A549 (cell line): ENCODE measurements around the gene ULK4. TPM values are rescaled to one million over a fixed set of nuclear protein-coding genes. Genes with fewer than 3 reads are reported as not detected.

Experiments used
- ATAC-seq, 2 experiments: fragments of 200-7000 bp in 1 of 2; fragments of >200 bp in 1 of 2; cut with Nextera tagmentation in 1 of 2; cut with Tn5 transposase in 1 of 2; 3 replicates each; pipeline versions ENCODE4 v1.8.0 to v1.9.1; 2018 to 2020; ENCODE audit warnings: mild to moderate bottlenecking in 1 of 2, moderate library complexity in 1 of 2
- CTCF ChIA-PET: fragments of 300-600 bp; sonication (Branson Sonifier 250); formaldehyde crosslinking; extraction: SDS; loops from one replicate; lab custom pipeline; 2021; ENCODE audit warnings: antibody characterized with exemption, inconsistent platforms; lab: Yijun Ruan, JAX
- POLR2A ChIA-PET: fragments of 350-600 bp; formaldehyde crosslinking; extraction: SDS; loops from one replicate; lab custom pipeline; 2021; ENCODE audit warnings: antibody characterized with exemption, inconsistent platforms; lab: Yijun Ruan, JAX
- DNase-seq, 2 experiments: peaks; one replicate each; pipeline versions ENCODE4 v3.0.0 to v3.0.0-alpha.2; 2011 to 2016; ENCODE audit warnings: low read depth in 1 of 2, low spot score in 1 of 2
- FAIRE-seq: peaks from 2 replicates; lab custom pipeline; 2011; peaks lifted over from hg19 to GRCh38; lab: Jason Lieb, UNC
- H3K27ac ChIP-seq, 2 experiments: fragments of >200 bp; sonication (Bioruptor Twin); formaldehyde crosslinking; 3 replicates each; pipeline ENCODE4 v1.5.1; 2016 to 2017
- H3K4me1 ChIP-seq: fragments of >200 bp; sonication (Bioruptor Twin); formaldehyde crosslinking; 3 replicates; pipeline ENCODE4 v1.6.1; 2016
- H3K4me2 ChIP-seq: fragments of >200 bp; sonication (Bioruptor Twin); formaldehyde crosslinking; 3 replicates; pipeline ENCODE4 v1.6.1; 2016
- H3K4me3 ChIP-seq: fragments of >200 bp; sonication (Bioruptor Twin); formaldehyde crosslinking; 3 replicates; pipeline ENCODE4 v1.5.1; 2016
- H3K9me3 ChIP-seq: fragments of >200 bp; sonication (Bioruptor Twin); formaldehyde crosslinking; 3 replicates; pipeline ENCODE4 v1.6.1; 2016
- ATOH8 ChIP-seq: fragments of 250-450 bp; sonication (Bioruptor Pico); IDR thresholded peaks from 2 replicates; pipeline ENCODE4 v1.5.0; 2020; ENCODE audit warnings: low read depth, mild to moderate bottlenecking, moderate library complexity
- CBX8 ChIP-seq: fragments of 200-600 bp; sonication (generic); IDR thresholded peaks from 2 replicates; pipeline ENCODE4 v1.6.1; 2016
- EHF ChIP-seq: fragments of 250-450 bp; sonication (Bioruptor Pico); IDR thresholded peaks from 2 replicates; pipeline ENCODE4 v1.5.0; 2020; ENCODE audit warnings: mild to moderate bottlenecking
- EHMT2 ChIP-seq: fragments of 200-600 bp; sonication (generic); IDR thresholded peaks from 2 replicates; pipeline ENCODE4 v1.6.1; 2016; ENCODE audit warnings: antibody characterized with exemption, low read depth, mild to moderate bottlenecking, moderate library complexity
- ESRRA ChIP-seq: fragments of 150-350 bp; IDR thresholded peaks from 2 replicates; pipeline ENCODE4 v1.6.1; 2014; ENCODE audit warnings: mild to moderate bottlenecking, low read length, borderline replicate concordance
- FOSB ChIP-seq: fragments of 250-450 bp; sonication (Bioruptor Pico); IDR thresholded peaks from 2 replicates; pipeline ENCODE4 v1.5.0; 2020; ENCODE audit warnings: mild to moderate bottlenecking, moderate library complexity
- FOSL2 ChIP-seq, 2 experiments: fragments of 450-650 bp in 1 of 2; fragments of >200 bp in 1 of 2; sonication (Bioruptor Twin) in 1 of 2; formaldehyde crosslinking; IDR thresholded peaks; 2 replicates each; pipeline versions ENCODE4 v1.5.0 to v1.6.1; 2016 to 2020; ENCODE audit warnings: mild to moderate bottlenecking in 1 of 2, moderate library complexity in 1 of 2
- HDAC2 ChIP-seq: fragments of 200-600 bp; sonication (generic); IDR thresholded peaks from 2 replicates; pipeline ENCODE4 v1.6.1; 2016
- HOXA7 ChIP-seq: fragments of 250-450 bp; sonication (Bioruptor Pico); IDR thresholded peaks from 2 replicates; pipeline ENCODE4 v1.5.0; 2020; ENCODE audit warnings: mild to moderate bottlenecking, moderate library complexity
- HOXB5 ChIP-seq: fragments of 250-450 bp; sonication (Bioruptor Pico); IDR thresholded peaks from 2 replicates; pipeline ENCODE4 v1.5.0; 2020; ENCODE audit warnings: mild to moderate bottlenecking, moderate library complexity
- JUN ChIP-seq, 2 experiments: fragments of >200 bp; sonication (Bioruptor Twin); formaldehyde crosslinking; IDR thresholded peaks; 2 replicates in 1 of 2; 3 replicates in 1 of 2; pipeline ENCODE4 v1.6.1; 2016 to 2017
- MAFK ChIP-seq: fragments of 450-650 bp; IDR thresholded peaks from 2 replicates; pipeline ENCODE4 v1.6.1; 2014; ENCODE audit not compliant: partially characterized antibody
- NFE2L2 ChIP-seq: fragments of 150-350 bp; conservative IDR thresholded peaks from 2 replicates; pipeline ENCODE4 v1.6.1; 2014; ENCODE audit warnings: low read length
- NPAS2 ChIP-seq: fragments of 250-450 bp; sonication (Bioruptor Pico); IDR thresholded peaks from 2 replicates; pipeline ENCODE4 v1.8.0; 2022; ENCODE audit warnings: mild to moderate bottlenecking, moderate library complexity, borderline replicate concordance
- NR3C1 ChIP-seq: fragments of >200 bp; sonication (Bioruptor Twin); formaldehyde crosslinking; IDR thresholded peaks from 3 replicates; pipeline ENCODE4 v1.6.1; 2017
- PHF8 ChIP-seq: fragments of 200-600 bp; sonication (generic); IDR thresholded peaks from 2 replicates; pipeline ENCODE4 v1.6.1; 2016; ENCODE audit warnings: low read depth, mild to moderate bottlenecking, antibody characterized with exemption, moderate library complexity, borderline replicate concordance
- RARB ChIP-seq: fragments of 250-450 bp; sonication (Bioruptor Pico); IDR thresholded peaks from 2 replicates; pipeline ENCODE4 v1.8.0; 2021; ENCODE audit warnings: mild to moderate bottlenecking, moderate library complexity
- SREBF2 ChIP-seq: fragments of 450-650 bp; IDR thresholded peaks from 2 replicates; pipeline ENCODE4 v1.6.1; 2014; ENCODE audit warnings: mild to moderate bottlenecking, moderate library complexity
- WGBS: methylation state at CpG from one replicate; pipeline ENCODE4 v1.1.6; 2017; ENCODE audit errors: missing lambda C conversion rate; 5-methylcytosine and 5-hydroxymethylcytosine counted together
- polyA plus RNA-seq, 4 experiments: library from polyadenylated mRNA; depleted of rRNA in 3 of 4; stranded (reverse); fragments of >200 nt; fragmentation: RNase III in 1 of 4; extraction: RNeasy Plus Mini Kit Qiagen cat#74134 plus additional on column Dnase treatment in 1 of 4; gene quantifications; 2 replicates in 3 of 4; 3 replicates in 1 of 4; pipeline ENCODE4 v1.2.3, GENCODE V29; 2011 to 2017
- TF ChIP-seq, protein P1 (sequence below): fragments of >200 bp; sonication (Bioruptor Twin); formaldehyde crosslinking; IDR thresholded peaks from 3 replicates; pipeline ENCODE4 v1.6.1; 2016
- TF ChIP-seq, protein P2 (sequence below): fragments of >200 bp; sonication (Bioruptor Twin); formaldehyde crosslinking; IDR thresholded peaks from 2 replicates; pipeline ENCODE4 v1.6.1; 2016
- TF ChIP-seq, protein P3 (sequence below): fragments of 250-450 bp; sonication (Bioruptor Pico); IDR thresholded peaks from 2 replicates; pipeline ENCODE4 v1.5.0; 2021; ENCODE audit warnings: mild to moderate bottlenecking, moderate library complexity, borderline replicate concordance

ULK4 gene
- polyA plus RNA-seq, 2 of the 4 experiments (the other 2 are of a cell fraction), result 4.9 to 7.7 TPM

- Histone ChIP-seq H3K4me1 (peaks cover under 1% of the 10 kb centered on the region; the same call in 1 of the 3 replicates), H3K4me2 (no peak overlapping the region), H3K9me3 (no peaks in the 10 kb centered on the region), H3K4me3 (no peak overlapping the region), H3K27ac (no peak overlapping the region)
- TF ChIP-seq, protein P1, sequence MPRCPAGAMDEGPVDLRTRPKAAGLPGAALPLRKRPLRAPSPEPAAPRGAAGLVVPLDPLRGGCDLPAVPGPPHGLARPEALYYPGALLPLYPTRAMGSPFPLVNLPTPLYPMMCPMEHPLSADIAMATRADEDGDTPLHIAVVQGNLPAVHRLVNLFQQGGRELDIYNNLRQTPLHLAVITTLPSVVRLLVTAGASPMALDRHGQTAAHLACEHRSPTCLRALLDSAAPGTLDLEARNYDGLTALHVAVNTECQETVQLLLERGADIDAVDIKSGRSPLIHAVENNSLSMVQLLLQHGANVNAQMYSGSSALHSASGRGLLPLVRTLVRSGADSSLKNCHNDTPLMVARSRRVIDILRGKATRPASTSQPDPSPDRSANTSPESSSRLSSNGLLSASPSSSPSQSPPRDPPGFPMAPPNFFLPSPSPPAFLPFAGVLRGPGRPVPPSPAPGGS, result no peak
- no peak for TF ChIP-seq SREBF2
- no peak for TF ChIP-seq EHF
- DNase-seq, result no peak
- no peak for FAIRE-seq
- ChIA-PET POLR2A (no interaction called here), CTCF (interaction anchor here (0.6 kb wide), 1 partner anchor 359 kb away, joined by 3 read pairs; no protein-coding TSS in a partner anchor)
- no peak for ATAC-seq
- WGBS, result 85% methylated on average over 2 of the region's 2 CpGs
Observed at GRCh38 chr3:41296556-41296955, 665.3 kb downstream of the ULK4 start.

DNA sequence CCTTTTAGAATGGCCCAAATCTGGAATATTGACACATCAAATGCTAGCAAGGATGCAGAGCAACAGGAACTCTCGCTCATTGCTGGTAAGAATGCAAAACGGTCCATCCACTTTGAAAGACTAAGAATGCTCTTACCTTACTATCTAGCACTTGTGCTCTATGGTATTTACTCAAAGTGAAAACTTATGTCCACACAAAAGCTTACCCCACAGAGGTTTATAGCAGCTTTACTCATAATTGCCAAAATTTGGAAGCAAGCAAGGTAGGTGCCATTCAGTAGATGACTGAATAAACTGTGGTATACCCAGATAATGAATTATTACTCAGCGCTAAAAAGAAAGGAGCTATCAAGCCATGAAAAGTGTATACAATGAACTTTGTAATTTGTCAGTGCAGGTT is 666.2 kb downstream of the ULK4 start:
- ChIA-PET CTCF (no interaction called here), POLR2A (no interaction called here)
- no peaks in the 10 kb centered on the region for H3K4me1 ChIP-seq
- WGBS, result 77% methylated on average over 3 of the region's 3 CpGs
- FAIRE-seq, result no peak
- no peak for DNase-seq
- no peak overlapping the region for H3K4me3 ChIP-seq
- no peak overlapping the region for H3K4me2 ChIP-seq
- ATAC-seq, result no peak
- H3K9me3 ChIP-seq, result no peaks in the 10 kb centered on the region
- no peak for TF ChIP-seq EHMT2
- no peak for TF ChIP-seq FOSB (CRISPR knock-in tag)
- no peak for TF ChIP-seq NR3C1
- TF ChIP-seq, protein P2, sequence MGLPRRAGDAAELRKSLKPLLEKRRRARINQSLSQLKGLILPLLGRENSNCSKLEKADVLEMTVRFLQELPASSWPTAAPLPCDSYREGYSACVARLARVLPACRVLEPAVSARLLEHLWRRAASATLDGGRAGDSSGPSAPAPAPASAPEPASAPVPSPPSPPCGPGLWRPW, result no peak
- no peak for TF ChIP-seq PHF8
- TF ChIP-seq HOXA7, result no peak
- TF ChIP-seq, protein P3, sequence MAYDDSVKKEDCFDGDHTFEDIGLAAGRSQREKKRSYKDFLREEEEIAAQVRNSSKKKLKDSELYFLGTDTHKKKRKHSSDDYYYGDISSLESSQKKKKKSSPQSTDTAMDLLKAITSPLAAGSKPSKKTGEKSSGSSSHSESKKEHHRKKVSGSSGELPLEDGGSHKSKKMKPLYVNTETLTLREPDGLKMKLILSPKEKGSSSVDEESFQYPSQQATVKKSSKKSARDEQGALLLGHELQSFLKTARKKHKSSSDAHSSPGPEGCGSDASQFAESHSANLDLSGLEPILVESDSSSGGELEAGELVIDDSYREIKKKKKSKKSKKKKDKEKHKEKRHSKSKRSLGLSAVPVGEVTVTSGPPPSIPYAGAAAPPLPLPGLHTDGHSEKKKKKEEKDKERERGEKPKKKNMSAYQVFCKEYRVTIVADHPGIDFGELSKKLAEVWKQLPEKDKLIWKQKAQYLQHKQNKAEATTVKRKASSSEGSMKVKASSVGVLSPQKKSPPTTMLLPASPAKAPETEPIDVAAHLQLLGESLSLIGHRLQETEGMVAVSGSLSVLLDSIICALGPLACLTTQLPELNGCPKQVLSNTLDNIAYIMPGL, result no peak
- TF ChIP-seq CBX8, result no peak
- no peak for TF ChIP-seq FOSL2 (IDR thresholded peaks at IDR 0.05)
- no peak for TF ChIP-seq FOSL2 (CRISPR knock-in tag; IDR thresholded peaks at IDR 0.05)
- no peak for TF ChIP-seq NPAS2 (CRISPR knock-in tag)
- no peak overlapping the region for H3K27ac ChIP-seq

DNA sequence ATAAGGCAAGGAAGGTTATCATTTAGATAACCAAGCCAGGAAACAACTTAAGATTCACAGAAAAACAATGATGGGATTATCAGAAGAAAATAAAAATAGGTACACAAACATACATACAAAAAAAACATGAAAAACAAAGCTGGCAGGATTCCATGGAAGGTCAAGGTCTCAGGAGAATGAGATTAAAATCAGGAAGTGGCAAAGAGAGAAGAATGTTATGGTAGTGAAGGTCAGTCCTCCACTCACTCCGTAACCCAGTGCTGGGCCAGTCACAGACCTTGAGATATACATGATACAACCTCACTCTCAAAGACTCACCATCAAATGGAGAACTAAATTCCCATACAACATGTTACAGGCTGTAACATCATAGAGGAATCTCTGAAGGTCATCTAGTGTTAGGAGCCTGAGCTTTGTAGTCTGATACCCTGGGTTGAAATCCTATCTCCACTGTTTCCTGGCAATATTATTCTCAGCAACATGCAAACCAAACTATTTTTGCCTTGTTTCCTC is 668.7 kb downstream of the ULK4 start:
- no peak for TF ChIP-seq RARB (CRISPR knock-in tag)
- no peak for TF ChIP-seq NFE2L2
- TF ChIP-seq FOSL2 (IDR thresholded peaks at IDR 0.05), result no peak
- no peak for TF ChIP-seq FOSL2 (CRISPR knock-in tag; IDR thresholded peaks at IDR 0.05)
- TF ChIP-seq, protein P1, result no peak
- no peak for TF ChIP-seq ESRRA
- no peak for TF ChIP-seq HOXB5
- no peak for TF ChIP-seq JUN (IDR thresholded peaks at IDR 0.05)
- TF ChIP-seq HDAC2, result no peak
- no peak for TF ChIP-seq ATOH8 (CRISPR knock-in tag)
- TF ChIP-seq PHF8, result no peak
- no peak for TF ChIP-seq MAFK
- no peak for FAIRE-seq
- H3K9me3 ChIP-seq, result no peaks in the 10 kb centered on the region
- WGBS, result 81% methylated on average over 1 of the region's 1 CpG
- ChIA-PET CTCF (no interaction called here), POLR2A (no interaction called here)
- H3K4me3 ChIP-seq, result no peak overlapping the region
- ATAC-seq, result no peak
- no peak for DNase-seq
- no peak overlapping the region for H3K4me2 ChIP-seq
- H3K4me1 ChIP-seq, result no peaks in the 10 kb centered on the region
- no peak overlapping the region for H3K27ac ChIP-seq
